ENCODE data around the gene DVL2. TPM values are rescaled to one million over a fixed set of nuclear protein-coding genes. Genes with fewer than 3 reads are reported as not detected.

The DVL2 gene
- total and polyA plus RNA-seq, 8 donors, result 9.6 to 26.9 (median 16.0) TPM

DNA sequence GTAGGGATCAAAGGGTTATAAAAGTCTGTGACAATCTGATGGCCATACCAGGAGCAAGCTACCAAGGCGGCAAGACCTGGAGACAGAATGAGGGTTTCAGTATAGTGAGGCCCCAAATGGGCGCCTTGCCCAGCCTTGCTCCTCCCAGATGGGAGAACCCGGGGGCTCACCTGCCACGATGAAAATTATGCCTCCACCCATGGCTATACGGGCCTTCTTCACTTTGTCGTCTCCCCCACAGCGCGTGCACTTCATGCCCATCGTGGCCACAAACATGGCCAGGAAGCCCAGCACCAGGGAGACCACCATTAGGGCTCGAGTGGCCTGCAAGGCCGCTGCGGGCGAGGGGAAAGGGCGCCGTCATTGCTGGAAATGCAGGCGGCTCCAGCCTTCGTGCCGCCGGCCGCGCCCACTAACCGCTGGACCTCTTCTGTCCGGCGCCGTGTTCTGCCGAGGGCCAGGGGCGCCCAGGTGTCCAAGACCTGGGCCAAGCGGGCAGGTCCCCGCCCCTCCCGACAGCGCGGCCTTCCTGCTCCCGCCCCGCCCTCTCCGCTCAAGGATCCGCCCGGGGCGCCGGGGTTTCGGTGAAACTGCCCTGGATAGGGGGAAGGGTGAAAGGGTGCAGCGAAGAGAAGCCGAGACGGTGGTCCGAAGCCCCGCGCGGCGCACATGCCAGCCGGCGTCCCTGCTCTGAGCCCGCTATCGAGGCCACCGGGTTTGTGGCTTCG lies 26.5 kb upstream of the DVL2 start:
- Histone ChIP-seq H3K27me3 (no peaks in the 10 kb centered on the region), H3K4me3 (peak overlapping the region; percentile 50 to 83 (median 74)), H3K9me3 (no peaks in the 10 kb centered on the region), H3K27ac (peak overlapping the region; percentile 97 to 99 (median 98)), H3K36me3 (peaks cover 4 to 10% (median 6%) of the 10 kb centered on the region in 3 donors), H3K4me1 (peaks cover 0 to 9% (median 6%) of the 10 kb centered on the region in 3 donors)
- FAIRE-seq (no peak), DNase-seq (peak; percentile 82 to 94 (median 87)), ATAC-seq (peak; percentile 64 to 72 (median 70))
- TF ChIP-seq, protein P1, sequence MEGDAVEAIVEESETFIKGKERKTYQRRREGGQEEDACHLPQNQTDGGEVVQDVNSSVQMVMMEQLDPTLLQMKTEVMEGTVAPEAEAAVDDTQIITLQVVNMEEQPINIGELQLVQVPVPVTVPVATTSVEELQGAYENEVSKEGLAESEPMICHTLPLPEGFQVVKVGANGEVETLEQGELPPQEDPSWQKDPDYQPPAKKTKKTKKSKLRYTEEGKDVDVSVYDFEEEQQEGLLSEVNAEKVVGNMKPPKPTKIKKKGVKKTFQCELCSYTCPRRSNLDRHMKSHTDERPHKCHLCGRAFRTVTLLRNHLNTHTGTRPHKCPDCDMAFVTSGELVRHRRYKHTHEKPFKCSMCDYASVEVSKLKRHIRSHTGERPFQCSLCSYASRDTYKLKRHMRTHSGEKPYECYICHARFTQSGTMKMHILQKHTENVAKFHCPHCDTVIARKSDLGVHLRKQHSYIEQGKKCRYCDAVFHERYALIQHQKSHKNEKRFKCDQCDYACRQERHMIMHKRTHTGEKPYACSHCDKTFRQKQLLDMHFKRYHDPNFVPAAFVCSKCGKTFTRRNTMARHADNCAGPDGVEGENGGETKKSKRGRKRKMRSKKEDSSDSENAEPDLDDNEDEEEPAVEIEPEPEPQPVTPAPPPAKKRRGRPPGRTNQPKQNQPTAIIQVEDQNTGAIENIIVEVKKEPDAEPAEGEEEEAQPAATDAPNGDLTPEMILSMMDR (IDR thresholded peaks at IDR 0.05), result no peak
- intact Hi-C loops (cut with DNase I), result loop anchor here in 1 of 3 donors (10.0 kb wide), 1 partner anchor 54 kb away; the partner anchor contains the start of gene GPS2
- WGBS, 2 donors, result 3% methylated on average over 52 to 54 of the region's 54 CpGs

DNA sequence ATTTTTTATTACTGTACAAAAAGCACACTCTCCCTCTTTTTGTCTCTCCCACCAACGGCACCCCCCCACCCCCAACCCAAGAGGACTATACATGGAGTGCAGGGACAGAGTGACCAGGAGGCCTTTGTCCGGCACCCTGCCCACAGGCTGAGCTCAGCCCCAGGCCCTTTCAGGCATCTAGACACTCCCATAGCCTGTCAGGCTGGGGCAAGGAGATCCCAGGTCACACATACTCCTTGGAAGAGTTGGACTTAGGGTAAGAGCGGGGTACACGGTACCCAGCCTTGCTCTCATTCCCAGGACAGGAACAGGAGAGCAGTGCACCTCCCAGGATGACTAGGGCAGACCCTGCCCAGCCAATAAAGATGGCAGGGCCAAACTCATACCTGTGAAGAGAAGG lies 25.8 kb upstream of the DVL2 start:
- ATAC-seq (no peak), DNase-seq (peak in 2 of 6 donors; percentile 50 to 60), FAIRE-seq (no peak)
- 59 to 62% methylated on average over 4 of the region's 4 CpGs for WGBS, 2 donors
- Histone ChIP-seq H3K9me3 (no peaks in the 10 kb centered on the region), H3K27ac (peak overlapping the region; percentile 97 to 99 (median 98)), H3K27me3 (no peaks in the 10 kb centered on the region), H3K36me3 (peaks cover 4 to 15% (median 6%) of the 10 kb centered on the region in 3 donors), H3K4me3 (peak overlapping the region in 3 of 4 donors; percentile 68 to 83 (median 81)), H3K4me1 (peaks cover 0 to 9% (median 6%) of the 10 kb centered on the region in 3 donors)
- TF ChIP-seq, protein P1 (IDR thresholded peaks at IDR 0.05), result no peak
- intact Hi-C loops (cut with DNase I), result loop anchor here in 1 of 3 donors (10.0 kb wide), 1 partner anchor 55 kb away; the partner anchor contains the start of gene GPS2

GRCh38 chr17:7259555-7259889 lies 25.2 kb upstream of the DVL2 start:
- Histone ChIP-seq H3K4me1 (peaks cover 0 to 9% (median 6%) of the 10 kb centered on the region in 3 donors), H3K4me3 (peak overlapping the region in 2 of 4 donors; percentile 68 to 81)

GRCh38 chr17:7258731-7259554 lies 24.6 kb upstream of the DVL2 start:
- peak in 3 of 6 donors; percentile 60 to 69 (median 67) for DNase-seq
- FAIRE-seq, result no peak
- Histone ChIP-seq H3K27ac (peak overlapping the region in 2 of 4 donors; percentile 30 to 99), H3K4me3 (peak overlapping the region in 1 of 4 donors; percentile 81), H3K4me1 (peaks cover 0 to 9% (median 6%) of the 10 kb centered on the region in 3 donors), H3K27me3 (no peaks in the 10 kb centered on the region), H3K36me3 (peaks cover 4 to 21% (median 6%) of the 10 kb centered on the region in 3 donors), H3K9me3 (no peaks in the 10 kb centered on the region)
- intact Hi-C loops (cut with DNase I), result no loop called here
- ATAC-seq, result no peak
- TF ChIP-seq, protein P1 (IDR thresholded peaks at IDR 0.05), result no peak
- WGBS, 2 donors, result 56 to 59% methylated on average over 7 of the region's 7 CpGs

More at GRCh38 chr17:7259555-7259889, 25.2 kb upstream of the DVL2 start:
- Histone ChIP-seq H3K9me3 (no peaks in the 10 kb centered on the region), H3K27me3 (no peaks in the 10 kb centered on the region), H3K36me3 (peaks cover 4 to 21% (median 6%) of the 10 kb centered on the region in 3 donors), H3K27ac (peak overlapping the region in 1 of 4 donors; percentile 99)
- FAIRE-seq (no peak), ATAC-seq (no peak), DNase-seq (peak in 1 of 6 donors; percentile 32)
- 79 to 80% methylated on average over 6 of the region's 6 CpGs for WGBS, 2 donors
- intact Hi-C loops (cut with DNase I), result no loop called here
- TF ChIP-seq, protein P1 (IDR thresholded peaks at IDR 0.05), result no peak

All from pancreas (tissue), 10 donors.